Measurements from ENCODE around the gene PLEKHD1. TPM values are rescaled to one million over a fixed set of nuclear protein-coding genes. Genes with fewer than 3 reads are reported as not detected.

PLEKHD1 gene
- total RNA-seq, 1 donor from 2014 or later: 0.80 TPM

- no peak for DNase-seq (ENCODE audit: low spot score)
- Mint-ChIP-seq H3K4me3 (ENCODE audit: unreplicated experiment) (no peak overlapping the region), H3K9me3 (ENCODE audit: unreplicated experiment) (no peaks in the 10 kb centered on the region), H3K27me3 (ENCODE audit: unreplicated experiment) (peaks cover 10% of the 10 kb centered on the region), H3K27ac (ENCODE audit: unreplicated experiment) (no peak overlapping the region), H3K4me1 (ENCODE audit: unreplicated experiment) (peaks cover 6% of the 10 kb centered on the region), H3K36me3 (ENCODE audit: low read depth, unreplicated experiment) (peaks cover 4% of the 10 kb centered on the region)
- TF ChIP-seq CTCF (IDR thresholded peaks at IDR 0.05; ENCODE audit: unreplicated experiment): no peak
These were observed 88.3 kb downstream of the PLEKHD1 start for GRCh38 chr14:69572841-69573135.

- Mint-ChIP-seq H3K27ac (ENCODE audit: unreplicated experiment) (no peak overlapping the region), H3K27me3 (ENCODE audit: unreplicated experiment) (peaks cover 10% of the 10 kb centered on the region), H3K4me1 (ENCODE audit: unreplicated experiment) (peaks cover 6% of the 10 kb centered on the region), H3K4me3 (ENCODE audit: unreplicated experiment) (no peak overlapping the region), H3K9me3 (ENCODE audit: unreplicated experiment) (no peaks in the 10 kb centered on the region), H3K36me3 (ENCODE audit: low read depth, unreplicated experiment) (peaks cover 4% of the 10 kb centered on the region)
- no peak for DNase-seq (ENCODE audit: low spot score)
- TF ChIP-seq CTCF (IDR thresholded peaks at IDR 0.05; ENCODE audit: unreplicated experiment): no peak
These were observed 88.8 kb downstream of the PLEKHD1 start for GRCh38 chr14:69573205-69573830.

- Mint-ChIP-seq H3K9me3 (ENCODE audit: unreplicated experiment) (no peaks in the 10 kb centered on the region), H3K27ac (ENCODE audit: unreplicated experiment) (no peak overlapping the region), H3K4me1 (ENCODE audit: unreplicated experiment) (peaks cover 6% of the 10 kb centered on the region), H3K4me3 (ENCODE audit: unreplicated experiment) (no peak overlapping the region), H3K36me3 (ENCODE audit: low read depth, unreplicated experiment) (peaks cover 4% of the 10 kb centered on the region), H3K27me3 (ENCODE audit: unreplicated experiment) (peaks cover 10% of the 10 kb centered on the region)
- no peak for DNase-seq (ENCODE audit: low spot score)
- no peak for TF ChIP-seq CTCF (IDR thresholded peaks at IDR 0.05; ENCODE audit: unreplicated experiment)
These were observed 89.3 kb downstream of the PLEKHD1 start for GRCh38 chr14:69573831-69574262.

GRCh38 chr14:69574263-69574953 lies 89.9 kb downstream of the PLEKHD1 start, which contains the start of gene CCDC177:
Gene CCDC177, minus strand, starts transcription at chr14:69574871. Its CDS starts 1,249 bp downstream, at chr14:69573622.
- Mint-ChIP-seq H3K27me3 (ENCODE audit: unreplicated experiment) (peaks cover 10% of the 10 kb centered on the region), H3K9me3 (ENCODE audit: unreplicated experiment) (no peaks in the 10 kb centered on the region), H3K36me3 (ENCODE audit: low read depth, unreplicated experiment) (peaks cover 4% of the 10 kb centered on the region), H3K4me3 (ENCODE audit: unreplicated experiment) (peak within 1 kb of the TSS; percentile 80), H3K4me1 (ENCODE audit: unreplicated experiment) (peaks cover 6% of the 10 kb centered on the region), H3K27ac (ENCODE audit: unreplicated experiment) (no peak within 1 kb of the TSS)
- peak; percentile 74 for DNase-seq (ENCODE audit: low spot score)
- peak; percentile 85 for TF ChIP-seq CTCF (IDR thresholded peaks at IDR 0.05; ENCODE audit: unreplicated experiment)

- peak; percentile 48 for TF ChIP-seq CTCF (IDR thresholded peaks at IDR 0.05; ENCODE audit: unreplicated experiment)
- Mint-ChIP-seq H3K4me1 (ENCODE audit: unreplicated experiment) (peaks cover 6% of the 10 kb centered on the region), H3K4me3 (ENCODE audit: unreplicated experiment) (peak overlapping the region; percentile 80), H3K36me3 (ENCODE audit: low read depth, unreplicated experiment) (peaks cover 4% of the 10 kb centered on the region), H3K9me3 (ENCODE audit: unreplicated experiment) (no peaks in the 10 kb centered on the region), H3K27me3 (ENCODE audit: unreplicated experiment) (peaks cover 10% of the 10 kb centered on the region), H3K27ac (ENCODE audit: unreplicated experiment) (no peak overlapping the region)
- no peak for DNase-seq (ENCODE audit: low spot score)
These were observed 90.4 kb downstream of the PLEKHD1 start for GRCh38 chr14:69574954-69575295.

All from endothelial cell (in vitro differentiated cells).